B cell (primary cell): Measurements from ENCODE around the gene ERBB2. TPM values are rescaled to one million over a fixed set of nuclear protein-coding genes. Genes with fewer than 3 reads are reported as not detected.

Experiments used
- ATAC-seq: fragments of 200-7000 bp; cut with Tn5 transposase; one replicate; pipeline ENCODE4 v1.10.0; 2021; ENCODE audit warnings: low read depth, mild to moderate bottlenecking, moderate number of reproducible peaks, moderate library complexity
- CTCF ChIA-PET: fragments of 350-600 bp; sonication (Branson Sonifier 250); formaldehyde crosslinking; loops from one replicate; lab custom pipeline; 2021; ENCODE audit warnings: antibody characterized with exemption, inconsistent platforms; lab: Charles Lee
- POLR2A ChIA-PET: fragments of 350-600 bp; sonication (Branson Sonifier 250); formaldehyde crosslinking; loops from one replicate; lab custom pipeline; 2021; ENCODE audit warnings: antibody characterized with exemption; lab: Charles Lee
- DNase-seq: peaks from one replicate; pipeline ENCODE4 v3.0.0; 2013
- H2AFZ ChIP-seq: 2 replicates; pipeline ENCODE4 v1.6.1; 2012; ENCODE audit warnings: mild to moderate bottlenecking, low read depth, low read length; ENCODE audit not compliant: insufficient read depth, poor library complexity, severe bottlenecking
- H3K27ac ChIP-seq, 2 donors: 1 replicate in 1 of 2; 2 replicates in 1 of 2; pipeline ENCODE4 v1.5.1; 2012 to 2013; ENCODE audit warnings: low read length in 2 of 2, mild to moderate bottlenecking in 2 of 2, moderate library complexity in 1 of 2
- H3K27me3 ChIP-seq, 4 experiments: fragments of 200-600 bp in 1 of 4; sonication (generic) in 1 of 4; replicated peaks in 1 of 4; 1 replicate in 2 of 4; 2 replicates in 2 of 4; pipeline versions ENCODE4 v1.6.1 to v1.7.0; 2013 to 2016; ENCODE audit warnings: low read length in 3 of 4, mild to moderate bottlenecking in 2 of 4, mixed read lengths in 1 of 4, moderate library complexity in 1 of 4; ENCODE audit not compliant: insufficient read depth in 4 of 4, control insufficient read depth in 3 of 4; ENCODE audit errors: control extremely low read depth in 1 of 4
- H3K36me3 ChIP-seq, 2 experiments: replicated peaks in 1 of 2; 1 replicate in 1 of 2; 2 replicates in 1 of 2; pipeline versions ENCODE4 v1.6.1 to v1.7.1; 2013; ENCODE audit warnings: low read length in 1 of 2; ENCODE audit not compliant: insufficient read depth in 2 of 2, control insufficient read depth in 1 of 2; ENCODE audit errors: control extremely low read depth in 1 of 2, extremely low read depth in 1 of 2
- H3K4me1 ChIP-seq, 2 donors: fragments of 200-600 bp in 1 of 2; sonication (generic) in 1 of 2; 1 replicate in 1 of 2; 2 replicates in 1 of 2; pipeline versions ENCODE4 v1.5.1 to v1.6.1; 2013 to 2017; ENCODE audit warnings: low read length in 2 of 2; ENCODE audit not compliant: control insufficient read depth in 2 of 2, insufficient read depth in 2 of 2
- H3K4me2 ChIP-seq: replicated peaks from 2 replicates; pipeline ENCODE3; 2012; ENCODE audit warnings: mild to moderate bottlenecking, low read depth, low read length; ENCODE audit not compliant: poor library complexity, severe bottlenecking
- H3K4me3 ChIP-seq, 5 experiments: fragments of 200-600 bp in 1 of 5; sonication (generic) in 1 of 5; 1 replicate in 3 of 5; 2 replicates in 2 of 5; pipeline versions ENCODE4 v1.5.1 to v1.7.0; 2011 to 2016; ENCODE audit warnings: low read length in 4 of 5, mild to moderate bottlenecking in 4 of 5, low read depth in 2 of 5, control low read depth in 1 of 5, moderate library complexity in 1 of 5; ENCODE audit not compliant: insufficient read depth in 1 of 5; ENCODE audit errors: control extremely low read depth in 1 of 5, extremely low read depth in 1 of 5
- H3K79me2 ChIP-seq: fragments of 200-600 bp; sonication (generic); one replicate; pipeline ENCODE4 v1.6.0; 2016; ENCODE audit warnings: low read length; ENCODE audit not compliant: control insufficient read depth, insufficient read depth
- H3K9ac ChIP-seq: fragments of 200-600 bp; sonication (generic); 2 replicates; pipeline ENCODE4 v1.6.1; 2017; ENCODE audit warnings: mild to moderate bottlenecking, low read length, moderate library complexity
- H3K9me3 ChIP-seq, 3 donors: one replicate each; pipeline versions ENCODE4 v1.6.1 to v1.7.1; 2013; ENCODE audit warnings: low read length in 2 of 3; ENCODE audit not compliant: control insufficient read depth in 2 of 3, insufficient read depth in 1 of 3; ENCODE audit errors: control extremely low read depth in 1 of 3
- H4K20me1 ChIP-seq: 2 replicates; pipeline ENCODE4 v1.6.0; 2012; ENCODE audit warnings: mild to moderate bottlenecking, low read length; ENCODE audit not compliant: insufficient read depth, control insufficient read depth, poor library complexity, severe bottlenecking
- H3K27ac Mint-ChIP-seq: one replicate; pipeline ENCODE4 v1.8.0; 2021; ENCODE audit warnings: mixed read lengths
- H3K27me3 Mint-ChIP-seq: one replicate; pipeline ENCODE4 v1.8.0; 2021; ENCODE audit warnings: mixed read lengths
- H3K4me1 Mint-ChIP-seq: one replicate; pipeline ENCODE4 v1.8.0; 2021; ENCODE audit warnings: mixed read lengths
- H3K4me3 Mint-ChIP-seq: one replicate; pipeline ENCODE4 v1.8.0; 2021; ENCODE audit warnings: mixed read lengths
- H3K9me3 Mint-ChIP-seq: one replicate; pipeline ENCODE4 v1.8.0; 2022; ENCODE audit warnings: mixed read lengths; ENCODE audit not compliant: insufficient read depth
- CTCF ChIP-seq: fragments of 200-600 bp; IDR thresholded peaks from one replicate; pipeline ENCODE4 v1.8.0; 2022; ENCODE audit warnings: antibody characterized with exemption, mild to moderate bottlenecking
- EZH2 ChIP-seq: IDR thresholded peaks from 2 replicates; pipeline ENCODE4 v1.6.1; 2012; ENCODE audit warnings: borderline replicate concordance, low read depth, mild to moderate bottlenecking, moderate library complexity, low read length; ENCODE audit not compliant: insufficient read depth, poor library complexity, severe bottlenecking
- WGBS: methylation state at CpG from one replicate; pipeline ENCODE4 v1.1.5; 2013; ENCODE audit warnings: missing lambda C conversion rate; ENCODE audit not compliant: insufficient coverage; 5-methylcytosine and 5-hydroxymethylcytosine counted together
- intact Hi-C: fragments of 100-400 bp; cut with micrococcal nuclease; formaldehyde crosslinking; loops from one replicate; pipeline ENCODE4 v1.10.0; 2022
- polyA plus RNA-seq: library from polyadenylated mRNA; depleted of rRNA; stranded (reverse); fragments of >200 nt; gene quantifications from 2 replicates; pipeline ENCODE4 v1.2.3, GENCODE V29; 2012
- total RNA-seq, 2 donors: library from RNA; stranded (reverse); fragments of 120-200 nt in 1 of 2; gene quantifications; 1 replicate in 1 of 2; 2 replicates in 1 of 2; pipeline versions ENCODE4 v1.2.3 to v1.2.4, GENCODE V29; 2013 to 2022

Gene ERBB2
- total and polyA plus RNA-seq, 2 donors (not counting 1 experiment from before 2014, with no cell fraction given): 3.2 to 8.4 TPM

GRCh38 chr17:39732586-39732985, 32.7 kb downstream of the ERBB2 start:
- Mint-ChIP-seq H3K27me3 (peaks cover 11% of the 10 kb centered on the region), H3K4me1 (peaks cover 25% of the 10 kb centered on the region), H3K4me3 (peak overlapping the region; percentile 60), H3K9me3 (no peaks in the 10 kb centered on the region), H3K27ac (peak overlapping the region; percentile 44)
- H3K9ac ChIP-seq: no peak overlapping the region
- H4K20me1 ChIP-seq: peaks cover 18% of the 10 kb centered on the region
- H3K4me3 ChIP-seq: no peak overlapping the region
- H3K9me3 ChIP-seq: peaks cover 0 to 3% (median 0%) of the 10 kb centered on the region in 3 donors
- peaks cover 0 to 3% (median 1%) of the 10 kb centered on the region in 4 experiments for H3K27me3 ChIP-seq
- no peak overlapping the region for H2AFZ ChIP-seq
- H3K4me1 ChIP-seq: peaks cover 13 to 20% of the 10 kb centered on the region in 2 donors
- ATAC-seq (no peak), DNase-seq (no peak)
- no peak overlapping the region for H3K27ac ChIP-seq
- WGBS: no CpG with 5 or more reads among the region's 3 CpGs
- TF ChIP-seq EZH2: no peak
- TF ChIP-seq CTCF: no peak
- ChIA-PET POLR2A (no interaction called here), CTCF (interaction anchor here (0.6 to 5.2 kb wide), 7 partner anchors 17 to 893 kb away, joined by 3 to 51 read pairs (median 3); partner anchors contain the start of gene PNMT)
- intact Hi-C loops: loop anchor here (5.0 kb wide), 1 partner anchor 110 kb away; no protein-coding TSS in a partner anchor
- no peak overlapping the region for H3K4me2 ChIP-seq
- H3K79me2 ChIP-seq: peaks cover 36% of the 10 kb centered on the region
- H3K36me3 ChIP-seq: peaks cover 0 to 19% of the 10 kb centered on the region in 2 experiments

DNA sequence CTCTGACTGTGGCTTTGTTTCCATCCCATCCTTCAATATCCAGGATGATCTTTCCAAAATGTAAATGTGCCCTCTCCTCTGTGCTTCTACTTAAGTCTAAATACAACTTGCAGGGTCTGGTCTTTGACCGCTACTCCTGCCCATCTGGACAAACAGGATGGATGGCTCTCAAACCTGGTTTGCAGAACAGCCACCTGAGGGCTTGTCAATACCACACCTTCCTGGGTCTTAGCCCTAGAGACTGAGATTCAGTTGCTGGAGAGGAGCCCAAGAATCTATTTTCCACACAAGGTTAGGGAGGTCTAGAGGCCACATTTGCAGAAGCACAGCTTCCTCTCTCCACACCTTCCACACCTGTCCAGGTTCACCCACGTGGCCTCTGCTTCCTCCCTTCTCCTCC, 36.0 kb downstream of the ERBB2 start:
- H3K4me1 Mint-ChIP-seq: peaks cover 35% of the 10 kb centered on the region
- CTCF ChIA-PET: interaction anchor here (1.2 to 2.0 kb wide), 3 partner anchors 17 to 114 kb away, joined by 3 to 8 read pairs (median 3); no protein-coding TSS in a partner anchor
- H3K9ac ChIP-seq: no peak overlapping the region

More for the DNA sequence above, 36.0 kb downstream of the ERBB2 start:
- POLR2A ChIA-PET: no interaction called here
- Histone ChIP-seq H3K4me1 (peaks cover 32 to 36% of the 10 kb centered on the region in 2 donors), H3K36me3 (no peaks in the 10 kb centered on the region), H3K4me3 (no peak overlapping the region), H3K27ac (no peak overlapping the region), H4K20me1 (no peaks in the 10 kb centered on the region), H3K27me3 (peaks cover 0 to 31% (median 12%) of the 10 kb centered on the region in 4 experiments), H3K4me2 (no peak overlapping the region), H2AFZ (no peak overlapping the region), H3K79me2 (peaks cover 8% of the 10 kb centered on the region), H3K9me3 (peaks cover 0 to 7% (median 0%) of the 10 kb centered on the region in 3 donors)
- DNase-seq (no peak), ATAC-seq (no peak)
- peaks cover 27% of the 10 kb centered on the region for H3K27me3 Mint-ChIP-seq
- WGBS: 74% methylated on average over 2 of the region's 2 CpGs
- no peak overlapping the region for H3K27ac Mint-ChIP-seq
- no peak overlapping the region for H3K4me3 Mint-ChIP-seq
- intact Hi-C loops: no loop called here
- H3K9me3 Mint-ChIP-seq: no peaks in the 10 kb centered on the region
- TF ChIP-seq EZH2: no peak
- no peak for TF ChIP-seq CTCF
